COLO829 (cell line): Measurements from ENCODE around the gene MAD1L1.
"Not testable (repeated sequence)": the region's sequence is repeated elsewhere in the genome, so short reads cannot be mapped to it uniquely, and the experiment has no call there.

Experiments used
- DNase-seq: peaks from one replicate; pipeline ENCODE4 v3.0.0; 2012; ENCODE audit warnings: low spot score

The MAD1L1 gene

DNA sequence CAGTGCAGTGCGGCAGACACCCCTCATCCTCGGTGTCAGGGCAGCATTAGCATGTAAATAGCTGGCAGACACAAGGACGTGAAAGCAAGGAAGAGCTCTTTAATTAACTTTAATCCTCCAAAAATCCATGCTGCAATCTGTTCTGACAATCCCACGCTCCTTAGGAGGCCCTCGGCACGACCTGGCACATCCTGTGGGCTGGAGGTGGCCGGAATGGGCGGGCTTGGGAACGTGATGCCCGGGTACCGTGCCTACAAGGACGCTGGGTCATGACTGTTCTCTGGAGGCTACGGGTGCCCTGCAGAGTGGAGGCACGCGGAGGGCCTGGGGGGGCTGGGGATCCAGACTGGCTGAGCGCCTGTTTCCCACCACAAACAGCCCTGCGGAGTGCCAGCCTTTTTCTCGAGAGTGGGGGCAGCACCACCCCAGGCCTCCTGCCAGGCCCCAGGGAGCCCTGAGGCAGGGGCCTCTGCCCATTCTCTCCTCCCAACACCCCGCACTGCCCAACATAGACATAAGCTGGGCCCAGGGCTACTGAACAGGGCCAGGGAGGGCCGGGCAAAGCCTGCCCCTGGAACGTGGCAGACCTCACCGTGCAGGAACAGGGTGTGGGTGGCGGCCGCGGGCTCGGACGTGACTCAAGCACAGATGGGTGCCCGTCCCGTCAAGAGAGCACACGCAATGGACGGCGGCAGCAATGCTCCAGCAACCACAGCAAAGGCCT, 189.3 kb downstream of the MAD1L1 start:
- no peak for DNase-seq

DNA sequence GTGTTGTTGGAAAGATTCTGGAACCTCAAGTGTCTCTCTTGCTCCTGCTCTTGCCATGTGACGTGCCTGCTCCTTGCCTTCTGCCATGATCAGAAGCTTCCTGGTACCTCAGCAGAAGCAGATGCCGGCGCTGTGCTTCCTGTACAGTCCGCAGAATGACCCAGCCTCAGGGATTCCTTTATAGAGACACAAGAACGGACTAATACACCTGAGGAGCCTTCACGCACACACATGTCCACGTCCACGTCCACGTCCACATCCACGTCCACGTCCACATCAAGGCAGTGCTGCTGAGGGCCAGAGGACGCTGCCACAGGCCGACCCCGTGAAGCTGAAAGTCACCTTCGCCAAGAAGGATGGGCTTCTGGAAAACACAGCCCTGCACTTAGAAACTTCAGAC, 190.1 kb downstream of the MAD1L1 start:
- no peak for DNase-seq

DNA sequence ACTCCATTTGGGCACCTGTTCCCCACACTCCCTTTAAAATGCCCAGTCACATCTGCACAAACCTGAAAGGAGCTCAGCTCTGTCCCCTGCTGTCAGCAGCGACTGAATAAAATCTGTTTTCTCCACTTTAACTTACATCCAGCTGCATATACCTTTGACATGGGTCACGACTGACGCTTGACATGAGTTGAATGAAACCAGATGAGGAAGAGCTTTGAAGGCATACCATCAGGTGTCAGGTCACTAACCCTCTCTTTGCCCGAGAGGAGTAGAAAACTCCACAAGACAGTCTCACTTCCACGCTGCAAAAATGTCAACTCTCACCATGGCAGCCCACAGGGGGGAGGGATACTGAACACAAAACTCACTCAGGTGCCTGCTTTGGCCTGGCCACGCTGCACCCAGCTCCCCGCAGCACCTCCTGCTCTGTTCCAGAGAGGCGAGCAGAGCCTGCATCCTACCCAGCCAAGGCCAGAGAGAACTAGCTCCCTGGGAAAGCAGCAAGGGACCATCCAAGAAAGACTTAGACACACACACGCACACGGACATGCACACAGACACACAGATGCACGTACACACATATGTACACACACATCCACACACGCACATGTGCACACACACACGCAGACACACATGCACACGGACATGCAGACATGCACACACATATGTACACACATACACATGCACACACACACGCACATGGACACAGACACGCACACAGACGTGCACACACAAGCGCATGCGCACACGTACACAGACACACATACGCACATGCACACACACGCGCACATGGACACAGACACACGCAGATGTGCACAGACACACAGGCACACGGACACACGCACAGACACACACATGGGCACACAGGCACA, 191.0 kb downstream of the MAD1L1 start:
- no peak for DNase-seq

DNA sequence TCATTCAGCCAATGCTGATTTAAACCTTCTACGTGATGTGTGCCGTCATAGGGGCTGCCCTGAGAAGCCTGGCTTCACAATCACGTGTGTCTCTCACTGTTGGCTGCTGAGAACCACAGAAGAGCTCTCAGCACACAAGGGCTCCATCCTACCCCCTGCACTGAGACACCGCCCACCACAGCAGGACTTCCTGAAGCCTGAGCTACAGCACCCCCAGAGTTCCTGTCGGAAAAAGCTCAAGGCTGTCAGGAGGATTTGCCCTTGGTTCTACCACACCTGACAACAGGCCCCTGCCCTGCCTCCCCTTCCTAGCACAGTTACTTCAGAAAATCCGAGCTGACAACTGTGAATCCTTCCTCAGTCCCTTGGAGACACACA, 191.9 kb downstream of the MAD1L1 start:
- DNase-seq: no peak

DNA sequence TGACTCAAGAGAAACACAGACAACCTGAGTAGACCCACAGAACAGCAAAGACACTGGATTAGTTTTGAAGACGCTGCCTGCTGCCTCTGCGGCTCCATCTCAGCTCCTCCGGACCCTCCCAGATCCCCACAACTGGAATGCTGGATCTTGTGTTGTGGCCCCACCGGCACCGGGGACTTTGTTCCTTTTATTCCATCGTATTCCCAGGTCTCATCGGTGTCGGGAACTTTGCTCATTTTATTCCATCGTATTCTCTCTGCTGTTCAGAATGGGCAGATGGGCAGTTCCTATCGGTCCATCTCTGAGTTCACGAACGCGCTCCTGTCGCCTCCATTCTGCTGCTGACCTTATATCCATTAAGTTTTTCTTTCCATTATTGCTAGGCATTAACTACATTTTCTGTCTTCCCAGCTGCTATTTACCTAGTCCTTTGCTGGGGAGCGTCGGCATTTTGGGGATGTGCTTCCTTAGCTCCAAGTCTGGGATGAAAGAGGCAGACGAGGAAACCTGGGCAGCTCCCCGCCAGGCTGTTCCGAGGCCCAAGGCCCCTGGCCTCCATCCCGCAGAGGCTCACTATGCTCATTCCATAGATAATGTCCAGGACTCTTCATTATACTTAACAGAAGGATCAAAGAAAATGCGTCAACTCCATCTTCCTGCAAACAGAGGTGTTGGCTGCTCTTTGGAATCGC, 192.4 kb downstream of the MAD1L1 start:
- no peak for DNase-seq

DNA sequence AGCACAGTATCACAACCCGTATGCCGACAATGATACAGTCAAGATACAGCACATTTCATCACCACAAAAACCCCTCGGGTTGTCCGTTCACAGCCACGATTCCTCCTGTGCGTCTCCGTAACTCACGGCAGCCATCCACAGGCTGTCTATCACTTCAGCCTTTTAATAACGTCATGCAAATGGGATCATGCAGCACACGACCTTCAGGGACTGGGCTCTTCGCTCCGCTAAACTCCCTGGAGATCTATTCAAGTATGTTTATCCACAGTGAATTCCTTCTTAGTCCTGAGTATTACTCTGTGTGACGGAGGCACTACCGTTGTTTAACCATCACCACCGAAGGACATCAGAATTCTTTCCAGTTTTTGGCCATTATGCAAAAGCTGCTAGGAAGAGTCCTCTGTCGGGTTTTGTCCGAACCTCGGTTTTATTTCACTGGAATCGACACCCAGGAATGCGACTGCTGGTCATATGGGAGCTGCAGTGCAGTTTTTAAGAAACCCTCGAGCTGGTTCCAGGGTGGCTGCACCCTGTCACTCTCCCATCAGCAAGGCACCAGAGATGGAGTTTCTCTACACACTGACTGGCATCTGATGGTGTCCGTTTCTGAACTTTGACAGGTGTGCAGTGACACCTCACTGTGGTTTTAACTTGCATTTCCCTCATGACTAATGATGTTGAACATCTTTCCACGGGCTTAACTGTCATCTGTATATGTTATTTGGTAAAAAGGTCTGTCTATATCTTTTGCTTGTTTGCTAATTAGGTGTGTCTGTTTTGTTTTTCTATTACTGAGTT, 193.6 kb downstream of the MAD1L1 start:
- DNase-seq: no peak

DNA sequence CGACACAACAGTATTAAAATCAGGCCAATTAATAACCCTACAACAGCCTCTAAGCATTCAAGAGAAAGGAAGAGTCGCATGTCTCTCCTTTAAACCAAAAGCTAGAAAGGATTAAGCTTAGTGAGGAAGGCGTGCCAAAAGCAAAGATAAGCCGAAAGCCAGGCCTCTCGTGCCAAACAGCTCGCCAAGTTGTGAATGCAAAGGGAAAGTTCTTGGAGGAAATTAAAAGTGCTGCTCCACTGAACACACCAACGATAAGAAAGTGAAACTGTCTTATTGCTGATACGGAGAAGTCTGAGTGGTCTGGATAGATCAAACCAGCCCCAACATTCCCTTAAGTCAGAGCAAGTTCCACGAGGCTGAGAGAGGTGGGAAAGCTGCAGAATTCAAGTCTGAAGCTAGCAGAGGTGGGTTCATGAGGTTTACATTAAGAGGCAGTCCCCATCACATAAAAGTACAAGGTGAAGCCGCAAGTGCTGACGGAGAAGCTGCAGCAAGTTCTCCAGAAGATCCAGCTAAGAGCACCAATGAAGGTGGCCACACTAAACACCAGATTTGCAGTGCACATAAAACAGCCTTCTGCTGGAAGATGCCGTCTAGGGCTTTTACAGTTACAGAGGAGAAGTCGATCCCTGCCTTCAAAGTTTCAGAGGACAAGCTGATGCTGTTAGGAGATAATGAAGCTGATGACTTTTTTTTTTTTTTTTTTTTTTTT, 194.8 kb downstream of the MAD1L1 start:
- DNase-seq: no peak

DNA sequence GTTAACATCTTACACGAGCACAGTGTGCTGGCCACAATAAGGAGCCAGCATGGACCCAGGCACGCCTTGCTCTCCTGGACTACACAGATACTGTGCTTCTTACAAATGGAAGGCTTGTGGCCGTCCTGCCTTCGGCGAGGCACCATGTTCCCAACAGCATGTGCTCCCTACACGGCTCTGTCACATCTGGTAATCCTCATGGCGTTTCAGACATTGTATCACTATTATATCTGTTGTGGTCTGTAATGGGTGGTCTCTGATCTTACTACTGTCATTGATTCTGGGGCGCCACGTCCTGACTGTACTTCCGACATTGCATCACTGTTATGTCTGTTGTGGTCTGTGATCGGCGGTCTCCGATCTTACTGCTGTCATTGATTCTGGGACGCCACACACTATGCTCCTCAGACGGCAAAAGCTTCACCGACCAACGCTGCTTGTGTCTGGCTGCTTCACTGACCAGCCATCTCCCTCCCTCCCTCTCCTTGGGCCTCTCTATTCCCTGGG, 195.4 kb downstream of the MAD1L1 start:
- DNase-seq: no peak

DNA sequence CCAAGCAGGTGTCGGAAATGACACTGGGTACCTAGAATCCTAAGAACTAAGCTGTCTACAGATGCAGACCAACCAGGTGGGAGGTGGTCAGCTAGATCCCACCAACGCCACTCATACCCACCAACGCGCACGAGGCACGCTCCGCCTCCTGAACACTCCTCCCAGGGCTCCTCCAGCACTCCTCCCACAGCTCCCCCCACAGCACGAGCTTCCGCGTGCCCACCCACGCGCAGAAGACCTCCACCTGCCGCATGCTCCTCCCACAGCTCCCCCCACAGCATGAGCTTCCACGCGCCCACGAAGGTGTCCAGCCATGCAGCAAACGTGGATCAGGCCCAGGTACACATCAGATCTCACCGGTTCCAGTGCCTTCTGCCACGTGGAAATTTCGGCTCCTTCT, 196.0 kb downstream of the MAD1L1 start:
- no peak for DNase-seq

DNA sequence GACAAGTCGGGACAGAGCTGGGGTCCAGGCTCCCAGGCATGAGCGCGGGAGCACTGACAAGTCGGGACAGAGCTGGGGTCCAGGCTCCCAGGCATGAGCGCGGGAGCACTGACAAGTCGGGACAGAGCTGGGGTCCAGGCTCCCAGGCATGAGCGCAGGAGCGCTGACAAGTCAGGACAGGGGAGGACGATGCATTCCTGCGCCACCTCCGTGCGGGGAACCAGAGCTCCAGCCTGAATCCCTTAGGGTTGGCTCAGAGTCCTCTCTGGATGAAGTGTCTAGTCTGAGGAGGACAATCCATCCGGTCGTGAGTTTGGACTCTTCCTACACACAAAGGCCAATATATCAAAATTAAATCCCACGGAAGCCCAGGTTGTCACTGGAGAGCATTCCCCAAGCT, 196.5 kb downstream of the MAD1L1 start:
- not testable (repeated sequence) for DNase-seq

DNA sequence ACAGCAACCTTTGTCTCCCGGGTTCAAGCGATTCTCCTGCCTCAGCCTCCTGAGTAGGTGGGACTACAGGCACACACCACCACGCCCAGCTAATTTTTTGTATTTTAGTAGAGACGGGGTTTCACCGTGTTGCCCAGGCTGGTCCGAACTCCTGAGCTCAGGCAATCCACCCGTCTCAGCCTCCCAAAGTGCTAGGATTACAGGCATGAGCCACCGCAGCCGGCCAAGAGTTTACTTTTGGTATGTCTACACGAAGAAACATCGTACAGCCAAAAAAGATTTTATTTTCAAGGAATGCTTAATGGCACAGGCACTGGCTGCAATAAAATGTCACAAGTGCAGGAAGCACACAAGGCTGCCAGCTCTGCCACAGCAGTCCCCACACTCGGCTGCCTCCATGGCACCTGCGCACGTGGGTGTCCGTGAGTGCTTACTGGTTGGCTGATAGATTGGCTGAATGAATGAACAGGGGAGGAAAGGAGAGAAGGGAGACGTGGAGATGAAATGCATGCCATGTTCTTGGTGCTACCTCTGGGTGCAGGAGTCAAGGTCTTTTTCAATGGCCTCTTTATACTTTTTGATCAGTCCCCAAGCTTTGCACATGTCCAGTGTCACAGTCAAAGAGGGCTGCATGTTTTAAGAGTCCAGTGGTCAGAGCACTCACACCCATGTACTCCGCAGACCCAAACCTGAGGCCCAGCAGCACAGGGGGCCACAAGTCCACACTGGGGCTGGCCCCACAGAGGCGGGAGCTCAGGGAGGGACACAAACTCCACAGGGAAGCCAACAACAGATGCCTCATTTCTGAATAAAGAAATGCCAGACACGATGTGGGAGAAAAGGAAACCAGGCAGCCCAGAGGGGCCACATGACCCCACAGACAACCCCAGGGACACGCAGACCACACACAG, 198.2 kb downstream of the MAD1L1 start:
- DNase-seq: no peak

DNA sequence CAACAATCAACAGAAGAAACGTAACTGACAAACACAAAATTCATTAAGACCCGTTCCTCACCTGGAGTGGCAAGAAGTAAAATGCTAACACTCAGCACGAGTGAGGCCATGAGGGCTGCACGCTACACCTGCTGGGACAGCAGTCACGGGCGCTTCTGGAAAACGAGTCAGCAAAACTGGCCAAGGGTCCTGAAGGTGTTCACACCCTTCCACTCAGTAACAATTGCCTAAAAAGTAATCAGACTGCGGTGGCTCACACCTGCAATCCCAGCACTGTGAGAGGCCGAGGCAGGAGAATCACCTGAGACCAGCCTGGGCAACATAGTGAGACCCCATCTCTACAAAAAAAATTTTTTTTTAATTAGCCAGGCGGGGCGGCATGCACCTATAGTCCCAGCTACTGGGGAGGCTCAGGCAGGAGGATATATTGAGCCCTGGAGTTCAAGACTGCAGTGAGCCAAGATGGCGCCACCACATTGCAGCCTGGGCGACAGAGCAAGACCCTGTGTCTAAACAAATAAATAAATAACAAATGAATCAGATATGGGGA, 199.1 kb downstream of the MAD1L1 start:
- no peak for DNase-seq

DNA sequence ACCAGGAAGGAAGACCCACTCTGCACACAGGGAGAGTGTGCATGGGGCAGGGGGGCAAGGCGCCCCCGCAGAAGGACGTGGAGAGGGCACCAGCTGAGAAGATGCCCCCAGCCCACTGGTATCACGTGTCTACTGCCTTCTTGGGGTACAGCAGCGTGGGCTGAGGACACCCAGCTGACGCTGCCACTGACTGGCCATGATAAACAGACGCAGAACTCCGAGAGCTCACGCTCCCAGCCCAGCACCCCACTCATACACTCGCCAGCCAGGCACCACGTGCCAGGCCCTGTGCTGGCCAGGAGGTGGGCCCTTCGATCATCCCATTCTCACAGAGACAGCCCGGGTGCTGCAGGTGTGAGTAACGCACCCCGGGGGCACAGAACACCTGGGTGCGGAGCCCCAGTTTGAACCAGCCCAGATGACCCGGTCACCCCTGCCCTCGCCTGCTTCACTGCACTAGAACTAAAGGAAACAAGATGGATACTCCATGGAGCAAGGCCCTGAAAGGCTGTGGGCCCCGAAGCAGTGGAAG, 199.8 kb downstream of the MAD1L1 start:
- no peak for DNase-seq

DNA sequence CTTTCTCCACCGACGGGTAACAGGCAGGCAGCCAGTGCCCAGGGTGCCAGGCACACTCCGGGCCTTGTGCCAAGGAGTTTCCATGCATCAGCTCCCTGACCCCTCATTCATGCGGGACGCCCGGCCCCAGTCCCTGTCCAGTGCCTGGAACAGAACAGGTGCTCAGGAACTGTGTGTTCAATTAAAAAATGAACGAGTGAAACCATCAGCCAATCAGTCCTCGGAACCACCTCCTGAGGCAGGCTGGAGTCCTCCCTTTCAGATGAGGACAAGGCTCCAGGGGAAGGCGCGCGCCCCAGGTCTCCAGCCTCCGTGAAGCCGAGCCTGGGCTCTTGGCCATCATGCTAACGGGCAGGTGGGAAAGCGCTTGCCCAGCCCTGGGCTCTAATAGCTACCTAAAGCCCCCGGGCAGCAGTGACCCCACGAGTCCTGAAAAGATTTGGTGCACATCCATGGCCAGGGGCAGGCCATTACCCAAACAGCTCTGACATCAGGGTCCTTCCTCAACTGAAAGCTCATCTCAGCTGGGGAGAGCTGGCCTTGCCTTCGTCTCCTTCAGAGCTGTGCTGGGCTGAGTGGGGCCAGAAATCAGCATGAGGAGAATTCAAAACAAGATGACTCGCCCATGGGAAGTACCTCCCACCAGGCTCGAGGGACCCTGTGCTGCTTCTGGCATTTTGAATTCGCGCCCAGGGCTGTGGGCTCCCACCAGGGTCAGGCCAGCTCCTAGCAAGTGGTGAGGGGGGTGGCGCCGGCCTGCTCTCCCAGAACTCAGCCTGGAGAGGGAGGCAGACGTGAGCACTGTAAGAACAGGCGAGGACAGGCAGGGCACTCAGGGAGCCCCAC, 200.5 kb downstream of the MAD1L1 start:
- DNase-seq: no peak

DNA sequence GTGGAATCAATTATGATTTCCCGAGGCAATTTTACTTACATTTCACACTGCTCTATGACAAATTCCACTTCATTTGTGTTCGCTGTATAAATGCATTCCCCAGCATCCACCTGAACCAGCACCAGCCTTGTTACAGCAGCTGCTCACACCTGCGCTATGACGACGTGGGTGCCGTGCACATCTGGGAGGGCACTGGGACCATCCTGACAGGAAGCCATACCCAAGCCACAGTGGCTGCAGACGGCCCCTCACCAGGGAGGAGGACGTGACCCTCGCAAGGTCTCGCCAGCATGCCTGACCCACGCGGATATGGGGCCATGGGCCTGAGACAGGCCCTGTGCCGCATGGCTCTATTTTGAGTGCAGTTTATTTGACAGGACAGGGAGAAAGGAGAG, 201.3 kb downstream of the MAD1L1 start:
- no peak for DNase-seq

DNA sequence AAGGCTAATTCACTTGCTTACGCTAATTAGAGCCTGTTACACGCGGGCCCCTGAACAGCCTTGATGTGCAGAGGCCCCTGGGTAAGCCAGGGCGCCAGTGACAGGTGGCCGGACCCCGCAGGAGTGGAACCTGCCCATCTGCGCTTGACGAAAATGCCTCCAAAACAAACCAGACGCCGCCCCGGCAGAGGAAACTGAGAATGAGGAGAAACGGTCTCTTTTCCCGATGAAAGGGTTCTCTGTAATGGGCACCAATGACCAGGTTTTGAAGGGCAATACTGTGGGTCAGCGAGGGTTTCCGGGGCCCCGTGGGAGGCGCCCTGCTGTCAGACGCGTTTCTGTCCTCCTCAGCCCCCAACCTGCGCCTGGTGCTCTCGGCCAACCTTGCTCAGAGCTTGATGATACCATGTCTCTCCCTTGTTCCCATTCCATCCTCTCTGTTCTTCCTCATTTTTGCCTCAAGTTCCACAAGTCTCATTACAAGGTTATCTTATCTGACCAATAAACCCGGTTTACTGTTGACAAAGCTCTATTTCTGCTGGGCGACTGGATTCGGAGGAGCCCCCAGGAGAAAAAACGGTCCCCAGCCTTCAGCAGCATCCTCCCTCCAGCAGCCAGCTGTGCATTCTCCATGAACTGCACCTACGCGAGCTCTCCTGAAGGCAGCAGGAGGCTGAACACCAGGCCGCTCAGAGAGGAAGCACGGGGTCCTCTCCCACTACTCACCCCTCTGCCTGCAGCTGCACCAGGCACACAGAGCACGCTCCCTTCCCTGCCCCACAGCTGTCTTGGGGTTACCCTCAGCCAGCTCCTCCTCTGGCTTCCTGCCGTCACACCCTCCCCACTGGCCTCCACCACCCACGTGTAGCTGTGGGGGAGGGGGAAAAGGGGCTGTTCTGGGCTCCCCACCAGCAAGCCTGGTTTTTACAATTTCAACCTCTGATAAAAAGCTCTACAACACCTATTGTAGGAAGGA, 202.0 kb downstream of the MAD1L1 start:
- DNase-seq: no peak

DNA sequence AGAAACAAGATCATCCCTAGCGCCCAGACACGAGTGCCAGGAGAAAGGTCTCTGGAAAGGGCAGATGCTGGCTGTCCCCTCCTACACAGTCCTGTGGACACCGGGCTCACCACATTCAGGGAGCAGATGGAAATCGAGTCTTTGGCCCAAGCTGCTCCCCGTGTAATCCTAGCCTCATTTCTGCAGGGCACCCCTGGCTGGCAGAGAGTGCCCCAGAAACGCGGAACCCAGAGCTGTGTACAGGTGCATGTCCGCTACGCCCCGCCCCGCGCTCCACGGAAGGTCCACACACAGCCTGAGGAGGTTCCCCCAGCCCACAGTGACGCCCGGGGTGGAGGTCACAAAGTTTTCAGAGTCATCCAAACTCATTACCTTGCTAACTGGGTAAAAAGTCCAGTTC, 202.8 kb downstream of the MAD1L1 start:
- no peak for DNase-seq
